Activated gamma-delta T cell treated with Interleukin-2 at 50 U/mL for 16 hours (primary cell): ENCODE results near the gene CAPN1.
A peak's percentile ranks its signal among the peaks of the same experiment; 100 is the strongest.
"Not testable (repeated sequence)": the region's sequence is repeated elsewhere in the genome, so short reads cannot be mapped to it uniquely, and the experiment has no call there.

Source experiments
- DNase-seq: peaks from one replicate; pipeline ENCODE4 v3.0.0-alpha.2; 2020

CAPN1 gene

DNA sequence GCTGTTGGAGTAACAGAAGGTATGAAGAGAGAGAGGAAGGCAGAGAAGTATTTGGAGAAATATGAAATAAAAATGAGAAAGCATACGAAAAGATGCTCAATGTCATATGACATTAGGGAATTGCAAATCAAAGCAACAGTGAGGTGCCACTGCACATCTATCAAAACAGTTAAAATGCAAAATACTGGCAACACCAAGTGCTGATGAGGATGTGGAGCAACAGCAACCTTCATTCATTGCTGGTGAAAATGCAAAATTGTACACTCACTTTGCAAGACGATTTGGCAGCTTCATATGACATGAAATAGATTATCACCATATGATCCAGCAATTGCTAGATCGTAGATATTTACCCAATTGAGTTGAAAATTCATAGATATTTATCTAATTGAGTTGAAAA is 21.1 kb upstream of the CAPN1 start:
- no peak for DNase-seq

GRCh38 chr11:65163684-65164083 is 18.0 kb upstream of the CAPN1 start:
- no peak for DNase-seq

DNA sequence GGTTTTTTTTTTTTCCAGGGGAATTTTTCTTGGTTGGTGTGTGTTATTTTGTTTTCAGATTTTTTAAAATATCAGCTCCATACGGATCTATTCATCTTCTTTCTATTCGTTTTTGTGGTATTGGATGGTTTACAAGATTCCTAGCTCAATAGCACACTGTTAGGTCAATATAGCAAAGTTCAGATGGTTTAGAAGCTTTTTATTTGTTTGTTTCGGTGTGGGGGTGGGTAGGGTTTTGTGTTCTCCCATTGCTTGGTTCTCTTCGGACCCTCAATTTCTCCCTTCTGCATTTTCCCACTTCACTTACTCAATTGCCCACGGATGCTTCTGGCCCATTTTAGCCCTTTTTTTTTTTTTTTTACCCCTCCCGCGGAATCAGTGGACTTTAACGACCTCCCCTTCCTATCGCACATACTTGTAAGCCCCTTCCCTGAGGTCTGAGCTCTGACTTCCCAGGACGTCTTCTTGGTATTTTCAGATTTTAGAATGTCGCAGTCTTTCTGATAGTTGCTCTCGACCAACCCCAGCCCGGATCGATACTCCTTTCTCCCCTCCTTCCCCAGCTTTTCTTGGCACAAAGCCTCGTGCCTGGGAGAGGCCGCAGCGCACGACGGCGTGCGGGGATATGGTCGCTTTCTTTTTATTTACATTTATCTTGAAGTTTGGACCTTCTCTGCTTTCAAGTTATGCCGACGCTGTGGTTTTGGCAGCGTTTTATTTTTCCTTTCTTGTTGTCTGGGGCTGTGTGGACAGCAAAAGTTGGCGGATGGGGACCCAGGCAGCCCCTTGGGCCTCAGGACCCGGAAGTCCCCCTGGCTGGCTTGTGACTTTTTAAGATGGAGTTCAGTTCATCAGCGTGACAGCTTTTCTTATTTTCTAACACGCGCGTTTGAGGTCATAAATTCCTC is 16.1 kb upstream of the CAPN1 start:
- DNase-seq = no peak

DNA sequence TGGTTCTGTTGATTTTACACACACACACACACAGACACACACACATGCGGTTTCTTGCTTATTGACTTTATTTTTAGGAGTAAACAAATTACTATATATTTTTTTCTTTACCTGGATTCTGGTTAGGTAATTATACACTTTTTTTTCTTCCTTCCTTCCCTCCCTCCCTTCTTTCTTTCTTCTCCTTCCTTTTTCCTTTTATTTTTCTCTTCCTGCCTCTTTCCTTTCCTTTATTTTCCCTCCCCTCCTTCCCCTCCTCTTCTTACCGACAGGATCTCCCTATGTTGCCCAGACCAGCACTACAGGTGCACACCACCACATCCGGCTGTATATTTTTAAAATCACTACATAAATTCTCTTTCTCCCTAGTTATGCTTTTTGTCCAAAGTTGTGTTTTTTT is 14.8 kb upstream of the CAPN1 start:
- DNase-seq = no peak

DNA sequence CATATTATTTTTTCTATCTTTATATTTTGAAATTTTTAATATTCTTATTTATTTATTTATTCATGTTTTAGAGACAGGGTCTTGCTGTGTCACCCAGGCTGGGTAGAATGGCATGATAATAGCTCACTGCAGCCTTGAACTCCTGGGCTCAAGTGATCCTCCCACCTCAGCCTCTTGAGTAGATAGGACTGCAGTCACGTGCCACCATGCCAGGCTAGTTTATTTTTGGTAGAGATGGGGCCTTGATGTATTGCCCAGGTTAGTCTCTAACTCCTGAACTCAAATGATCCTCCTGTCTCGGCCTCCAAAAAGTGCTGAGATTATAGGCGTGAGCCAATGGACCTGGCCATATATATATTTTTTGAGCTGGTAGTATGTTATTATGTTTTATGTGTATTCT is 14.1 kb upstream of the CAPN1 start:
- DNase-seq = no peak

DNA sequence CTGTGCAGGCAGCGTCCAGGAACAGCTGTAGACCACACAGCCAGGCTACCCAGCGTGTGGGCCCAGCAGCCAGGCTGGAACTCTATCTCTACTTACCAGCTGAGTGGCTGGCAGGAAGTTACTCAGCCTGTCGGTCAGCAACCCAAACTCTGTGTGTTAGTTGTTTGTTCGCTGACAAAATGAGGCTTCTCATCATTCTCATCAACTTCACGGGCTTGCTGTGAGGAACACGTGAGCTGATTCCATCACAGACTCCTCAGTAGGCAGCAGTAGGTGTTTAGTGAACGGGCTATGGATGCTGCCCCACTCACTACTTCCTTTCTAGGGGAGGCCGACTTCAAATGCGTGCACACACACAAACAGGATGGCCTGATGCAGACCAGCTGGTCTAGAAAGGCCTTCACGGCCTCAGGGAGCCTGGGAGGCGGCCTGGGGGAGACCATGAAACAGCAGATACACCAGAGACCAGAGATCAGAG is 12.5 kb upstream of the CAPN1 start:
- DNase-seq = no peak

GRCh38 chr11:65170058-65170534 is 11.6 kb upstream of the CAPN1 start, which contains the start of gene SPDYC:
SPDYC (plus strand) TSS chr11:65170233; CDS start chr11:65171358, 1,125 bp downstream.
- DNase-seq = no peak

DNA sequence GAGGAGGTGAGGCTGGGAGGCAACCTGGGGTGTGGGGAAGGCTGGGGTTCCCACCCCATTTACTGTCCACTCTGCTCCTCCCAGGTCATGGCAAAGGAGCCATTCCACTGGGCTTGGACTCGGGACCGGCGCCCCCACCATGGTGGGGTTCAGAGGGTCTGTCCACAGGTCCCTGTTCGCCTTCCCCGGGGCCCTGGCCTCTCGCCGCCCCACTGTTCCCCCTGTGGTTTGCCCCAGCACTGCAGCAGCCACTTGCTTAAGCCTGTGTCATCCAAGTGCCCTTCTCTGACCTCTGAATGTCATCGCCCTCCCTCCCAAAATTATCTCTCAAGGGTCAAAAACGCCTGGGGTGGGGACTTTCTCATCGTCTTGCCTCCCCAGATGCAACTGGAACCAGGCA is 9.1 kb upstream of the CAPN1 start:
- DNase-seq = no peak

GRCh38 chr11:65174571-65175010 is 7.1 kb upstream of the CAPN1 start:
- not testable (repeated sequence) for DNase-seq

DNA sequence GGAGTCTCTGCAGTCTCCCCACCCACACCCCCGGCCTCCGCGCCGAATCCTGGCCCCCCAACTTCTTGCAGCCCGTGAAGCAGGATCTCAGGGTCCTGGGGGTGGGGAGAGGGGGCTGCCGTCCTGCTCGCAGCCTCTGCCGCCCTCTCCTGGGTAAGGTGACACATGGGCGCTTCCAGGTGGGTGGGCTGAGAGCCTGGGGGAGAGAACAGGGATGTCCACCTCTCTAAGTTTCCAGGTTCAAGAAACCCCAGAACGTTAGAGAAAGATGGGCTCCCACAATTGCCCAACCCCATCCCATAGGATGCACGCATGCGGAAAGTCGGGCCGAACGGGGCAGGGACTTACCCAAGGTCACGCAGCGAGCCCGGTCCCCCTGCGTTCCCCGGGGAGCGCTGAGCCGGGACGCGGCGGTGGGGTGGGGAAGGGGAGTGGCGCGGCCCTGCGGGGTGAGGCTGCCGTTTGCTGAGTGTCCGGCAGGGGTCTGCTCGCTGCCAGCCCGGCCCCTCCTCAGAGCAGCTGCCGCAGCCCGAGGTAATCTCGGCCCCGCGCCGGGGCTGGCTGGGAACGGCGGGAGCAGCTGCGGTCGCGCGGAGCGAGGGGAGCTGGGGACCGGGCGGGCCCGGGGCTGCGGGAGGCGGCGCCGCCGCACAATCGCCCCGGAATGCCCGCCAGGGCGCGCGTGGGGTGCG is 705 bp upstream of the CAPN1 start:
- peak; percentile 48 for DNase-seq

DNA sequence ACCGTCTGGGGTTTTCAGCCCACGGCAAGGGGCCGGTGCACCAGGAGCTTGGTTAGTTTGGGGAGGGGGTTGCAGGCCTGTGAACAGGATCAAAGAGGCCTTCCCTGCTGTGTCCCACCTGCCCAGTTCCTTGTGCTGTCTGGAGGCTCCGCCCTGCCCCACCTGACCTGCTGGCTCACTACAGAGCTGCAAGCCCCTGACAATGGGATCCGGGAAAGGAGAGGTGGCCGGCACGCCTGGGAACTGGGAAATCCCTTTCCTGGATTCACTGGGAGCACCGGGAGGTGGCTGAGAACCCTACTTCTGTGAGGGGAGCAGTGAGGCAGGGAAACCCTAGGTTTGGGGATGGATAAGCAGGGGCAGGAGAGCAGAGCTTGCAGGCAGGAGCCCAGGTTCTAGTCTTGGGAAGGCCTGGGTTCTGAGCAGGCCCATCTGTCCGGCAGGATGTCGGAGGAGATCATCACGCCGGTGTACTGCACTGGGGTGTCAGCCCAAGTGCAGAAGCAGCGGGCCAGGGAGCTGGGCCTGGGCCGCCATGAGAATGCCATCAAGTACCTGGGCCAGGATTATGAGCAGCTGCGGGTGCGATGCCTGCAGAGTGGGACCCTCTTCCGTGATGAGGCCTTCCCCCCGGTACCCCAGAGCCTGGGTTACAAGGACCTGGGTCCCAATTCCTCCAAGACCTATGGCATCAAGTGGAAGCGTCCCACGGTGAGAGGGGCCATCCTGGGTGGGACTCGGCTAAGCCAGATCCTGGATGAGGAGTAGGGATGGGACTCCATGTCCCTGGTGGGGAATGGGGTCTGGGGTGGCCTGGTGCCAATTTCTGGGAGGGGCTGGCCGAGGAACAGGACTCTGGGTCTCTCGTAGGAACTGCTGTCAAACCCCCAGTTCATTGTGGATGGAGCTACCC is 786 bp downstream of the CAPN1 start:
- DNase-seq = no peak

DNA sequence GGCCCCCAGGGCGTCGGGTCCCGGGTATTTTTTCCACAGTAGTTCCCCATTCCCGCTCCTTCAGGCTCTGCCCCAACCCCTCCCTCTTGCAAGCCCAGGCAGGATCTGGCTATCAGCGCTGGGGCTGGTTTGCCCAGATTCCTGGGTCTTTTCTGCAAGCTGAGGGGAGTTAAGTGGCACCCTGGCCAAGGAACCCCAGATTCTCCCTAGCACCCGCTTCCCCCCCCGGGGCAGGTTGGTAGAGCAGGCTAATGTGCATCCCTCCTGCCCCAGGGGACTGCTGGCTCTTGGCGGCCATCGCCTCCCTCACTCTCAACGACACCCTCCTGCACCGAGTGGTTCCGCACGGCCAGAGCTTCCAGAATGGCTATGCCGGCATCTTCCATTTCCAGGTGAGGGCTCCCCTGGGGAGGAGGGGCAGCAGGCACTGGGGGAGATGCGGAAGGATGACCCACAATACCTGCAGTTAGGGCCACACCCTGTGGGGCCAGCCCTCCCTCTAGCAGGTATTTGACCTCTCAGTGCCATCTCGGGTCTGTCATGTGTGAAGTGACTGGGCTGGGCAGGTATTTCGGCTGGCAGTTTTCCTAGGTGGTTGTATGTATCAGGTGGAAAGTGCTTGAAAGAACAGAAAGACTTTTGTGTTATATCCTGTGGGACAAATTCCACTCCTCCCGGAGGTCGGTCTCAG is 1.6 kb downstream of the CAPN1 start:
- no peak for DNase-seq

DNA sequence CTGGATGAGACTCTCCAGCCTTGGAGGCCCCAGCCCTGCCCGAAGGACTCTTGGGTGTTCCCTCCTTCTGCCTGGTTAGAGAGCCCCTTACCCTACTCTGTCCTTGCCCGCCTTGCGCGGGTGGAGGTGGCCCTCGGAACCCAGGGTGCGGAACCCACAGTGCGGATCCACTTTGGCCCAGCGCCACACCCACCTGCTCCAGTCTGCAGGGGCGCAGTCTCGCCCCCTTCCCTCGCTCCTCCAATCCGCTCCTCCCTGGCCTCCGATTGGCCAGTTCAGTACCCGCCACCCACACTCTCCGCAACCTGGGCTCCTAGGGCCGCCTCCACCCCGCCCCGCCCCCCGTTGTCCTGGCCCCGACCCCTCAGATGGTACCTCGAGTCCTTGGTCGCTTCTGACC is 2.4 kb downstream of the CAPN1 start:
- DNase-seq = no peak

DNA sequence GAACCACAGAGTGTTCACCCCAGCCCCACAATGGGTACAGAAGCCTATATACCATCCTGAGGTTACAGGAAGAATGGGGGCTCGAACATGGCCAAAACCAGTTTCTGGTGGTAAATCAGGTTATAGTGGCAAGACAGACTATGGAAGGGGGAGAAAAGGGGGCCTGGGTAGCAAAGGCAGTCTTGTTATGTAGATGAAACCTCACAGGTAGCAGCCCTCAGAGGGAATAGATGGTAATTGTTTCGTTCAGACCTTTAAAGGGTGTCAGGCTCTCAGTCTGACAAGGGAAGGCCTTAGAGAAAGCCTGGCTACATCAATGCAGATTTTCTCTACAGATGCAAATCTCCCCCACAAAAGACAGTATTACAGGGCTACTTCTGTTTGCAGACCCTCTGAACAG is 3.4 kb downstream of the CAPN1 start:
- no peak for DNase-seq

DNA sequence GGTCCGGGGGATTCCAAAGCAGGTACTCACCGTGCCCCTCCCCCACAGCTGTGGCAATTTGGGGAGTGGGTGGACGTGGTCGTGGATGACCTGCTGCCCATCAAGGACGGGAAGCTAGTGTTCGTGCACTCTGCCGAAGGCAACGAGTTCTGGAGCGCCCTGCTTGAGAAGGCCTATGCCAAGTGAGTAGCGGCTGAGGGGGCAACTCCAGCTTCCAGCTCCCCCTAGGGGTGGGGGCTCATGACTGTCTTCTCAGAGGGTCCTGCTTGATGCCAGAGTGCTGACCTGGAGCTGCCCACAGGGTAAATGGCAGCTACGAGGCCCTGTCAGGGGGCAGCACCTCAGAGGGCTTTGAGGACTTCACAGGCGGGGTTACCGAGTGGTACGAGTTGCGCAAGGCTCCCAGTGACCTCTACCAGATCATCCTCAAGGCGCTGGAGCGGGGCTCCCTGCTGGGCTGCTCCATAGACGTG is 4.2 kb downstream of the CAPN1 start:
- DNase-seq = no peak

GRCh38 chr11:65186701-65187100 is 5.0 kb downstream of the CAPN1 start:
- no peak for DNase-seq

DNA sequence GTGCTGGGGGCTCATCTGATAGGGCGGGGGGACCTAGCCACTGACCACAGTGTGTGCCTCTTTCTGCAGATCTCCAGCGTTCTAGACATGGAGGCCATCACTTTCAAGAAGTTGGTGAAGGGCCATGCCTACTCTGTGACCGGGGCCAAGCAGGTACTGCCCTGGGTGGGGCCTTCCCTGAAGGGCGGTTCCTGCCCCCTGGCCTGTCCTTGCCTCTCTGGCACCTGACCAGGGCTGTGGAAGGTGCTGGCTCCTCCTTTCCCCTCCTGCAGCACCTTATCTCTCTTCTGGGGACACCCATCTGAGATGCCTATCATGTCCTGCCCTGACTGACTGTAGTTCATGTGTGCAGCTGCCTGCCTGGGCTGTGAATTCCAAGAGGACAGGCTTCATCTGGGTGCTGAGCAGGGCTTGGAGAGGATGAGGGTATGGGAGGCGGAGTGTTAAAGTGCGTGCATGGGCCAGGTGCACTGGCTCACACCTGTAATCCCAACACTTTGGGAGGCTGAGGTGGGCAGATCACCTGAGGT is 5.5 kb downstream of the CAPN1 start:
- no peak for DNase-seq

DNA sequence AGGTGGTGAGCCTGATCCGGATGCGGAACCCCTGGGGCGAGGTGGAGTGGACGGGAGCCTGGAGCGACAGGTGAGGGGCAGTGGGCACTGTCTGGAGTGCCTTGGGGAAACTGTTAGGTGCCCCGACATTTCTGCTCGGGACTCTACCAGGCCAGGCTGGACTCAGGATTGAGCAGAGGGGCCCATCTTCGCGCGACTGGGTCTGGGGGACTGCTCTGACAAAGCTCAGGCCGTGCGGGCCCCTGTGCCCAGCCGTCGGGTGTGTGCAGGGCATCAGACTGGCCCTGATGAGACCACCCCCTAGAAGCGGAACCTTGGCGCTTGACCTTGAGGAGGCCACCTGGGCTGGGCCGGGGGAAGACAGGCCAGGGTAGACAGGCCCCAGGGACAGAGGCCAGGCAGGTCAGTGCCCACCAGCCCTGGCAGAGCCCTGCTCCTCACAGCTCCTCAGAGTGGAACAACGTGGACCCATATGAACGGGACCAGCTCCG is 6.3 kb downstream of the CAPN1 start:
- DNase-seq = no peak

DNA sequence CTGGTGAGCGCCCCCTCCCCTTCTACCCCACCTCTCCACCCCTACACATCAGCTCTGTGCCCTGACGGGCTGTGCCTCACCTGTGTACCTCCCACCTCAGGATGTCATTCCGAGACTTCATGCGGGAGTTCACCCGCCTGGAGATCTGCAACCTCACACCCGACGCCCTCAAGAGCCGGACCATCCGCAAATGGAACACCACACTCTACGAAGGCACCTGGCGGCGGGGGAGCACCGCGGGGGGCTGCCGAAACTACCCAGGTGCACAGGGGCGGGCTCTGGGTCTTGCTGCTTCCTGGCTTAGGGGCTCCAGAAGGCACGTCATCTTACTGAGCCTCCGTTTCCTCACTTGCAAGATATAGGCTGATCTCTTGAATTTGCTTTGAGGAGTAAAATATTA is 6.8 kb downstream of the CAPN1 start:
- DNase-seq = no peak

DNA sequence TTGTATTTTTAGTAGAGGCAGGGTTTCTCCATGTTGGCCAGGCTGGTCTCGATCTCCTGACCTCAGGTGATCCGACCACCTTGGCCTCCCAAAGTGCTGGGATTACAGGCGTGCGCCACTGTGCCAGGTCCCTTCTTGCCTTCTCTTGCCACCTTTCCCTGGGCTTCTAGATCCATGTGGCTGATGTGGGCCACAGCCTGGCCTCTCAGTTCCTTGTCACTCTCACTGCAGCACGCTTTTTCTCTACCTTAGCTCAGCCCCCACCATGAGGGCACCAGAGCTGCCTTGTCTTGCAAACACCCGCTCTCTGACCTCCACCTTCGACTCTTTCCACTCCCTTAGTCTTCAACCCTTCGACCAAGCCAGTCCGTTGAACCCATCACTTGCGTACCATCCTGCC is 7.5 kb downstream of the CAPN1 start:
- DNase-seq = no peak

DNA sequence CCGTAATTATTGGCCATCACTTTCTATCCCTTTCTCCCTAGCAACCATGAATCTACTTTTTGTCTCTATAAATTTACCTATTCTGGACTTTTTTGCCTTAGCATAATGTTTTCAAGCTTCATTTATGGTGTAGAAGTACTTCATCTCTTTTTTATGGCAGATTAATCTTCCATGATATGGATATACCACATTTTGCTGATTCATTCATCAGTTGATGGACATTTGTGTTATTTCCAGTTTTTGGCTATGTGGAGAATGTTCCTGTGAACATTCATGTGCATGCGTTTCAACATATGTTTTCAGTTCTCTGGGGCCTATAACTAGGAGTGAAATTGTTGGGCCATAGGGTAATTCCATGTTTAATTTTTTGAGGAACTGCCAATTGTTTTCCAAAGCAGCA is 12.8 kb downstream of the CAPN1 start:
- DNase-seq = no peak

DNA sequence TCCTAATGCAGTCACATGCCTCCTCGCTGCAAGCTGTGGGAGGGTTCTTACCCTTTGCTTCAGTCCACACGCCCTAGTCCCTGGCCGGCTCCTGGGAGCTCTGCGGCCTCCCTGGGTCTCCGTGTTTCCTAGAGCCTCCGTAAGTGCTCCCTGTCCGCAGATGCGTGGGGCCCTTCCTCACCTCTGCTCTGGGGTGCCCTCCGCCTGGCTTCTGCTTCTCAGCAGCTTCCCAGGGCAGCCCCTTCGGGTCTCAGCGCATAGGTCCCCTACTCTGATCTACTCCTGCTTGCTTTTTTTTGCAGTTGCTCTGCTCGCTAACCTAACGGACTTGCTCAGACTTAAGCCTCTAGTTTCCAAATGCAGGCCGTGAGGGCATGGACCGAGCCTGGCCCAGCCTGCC is 22.4 kb downstream of the CAPN1 start:
- DNase-seq = no peak
